Parietal lobe (tissue), 1 donor: ENCODE measurements around the gene ATP5F1E. TPM values are rescaled to one million over a fixed set of nuclear protein-coding genes. Genes with fewer than 3 reads are reported as not detected.

ENCODE experiments used
- total RNA-seq: library from RNA; depleted of rRNA; stranded (reverse); fragments of >200 nt; gene quantifications from one replicate; pipeline ENCODE4 v1.2.3, GENCODE V29; 2014

ATP5F1E gene
- total RNA-seq, result 35.4 TPM

GRCh38 chr20:59032023-59032712, at the start of gene ATP5F1E:
ATP5F1E (minus strand) TSS chr20:59032335; CDS start chr20:59032251, 84 bp downstream.

GRCh38 chr20:59042151-59042795, 10.1 kb upstream of the ATP5F1E start, which contains the start of gene PRELID3B:
PRELID3B (minus strand) TSS chr20:59042786; CDS start chr20:59042730, 56 bp downstream.

GRCh38 chr20:59019217-59019616, 12.9 kb downstream of the ATP5F1E start, which contains the start of gene TUBB1:
TUBB1 (plus strand) TSS chr20:59019429; CDS start chr20:59019523, 94 bp downstream.

GRCh38 chr20:59006864-59007664, 25.1 kb downstream of the ATP5F1E start, which contains the start of gene CTSZ:
CTSZ (minus strand) TSS chr20:59007254; CDS start chr20:59007128, 126 bp downstream.

GRCh38 chr20:58980711-58981627, 51.2 kb downstream of the ATP5F1E start, which contains the start of gene NELFCD:
NELFCD (plus strand) TSS chr20:58981256; CDS start chr20:58981310, 54 bp downstream.

Other genes with a start within 250 kb of the ATP5F1E start
- 2.5 TPM for gene GNAS-AS1, start 181.4 kb downstream of the ATP5F1E start, total RNA-seq
- 647 TPM for gene GNAS, start 179.6 kb downstream of the ATP5F1E start, total RNA-seq
- gene NELFCD, start 51.1 kb downstream of the ATP5F1E start, total RNA-seq, result 69.8 TPM
- gene CTSZ, start 25.1 kb downstream of the ATP5F1E start, total RNA-seq, result 10.3 TPM
- 0.31 TPM for gene TUBB1, start 12.9 kb downstream of the ATP5F1E start, total RNA-seq
- gene PRELID3B, start 10.5 kb upstream of the ATP5F1E start, total RNA-seq, result 42.9 TPM
- not detected for gene ZNF831, start 131.5 kb upstream of the ATP5F1E start, total RNA-seq